Measurements from ENCODE around the gene APH1A. TPM values are rescaled to one million over a fixed set of nuclear protein-coding genes. Genes with fewer than 3 reads are reported as not detected.

Gene APH1A
- total and polyA plus RNA-seq, 2 experiments from 2014 or later, result 52.1 to 148 TPM

GRCh38 chr1:150271291-150271959 is 2.6 kb upstream of the APH1A start:
- no peak for DNase-seq (ENCODE audit: low spot score)

GRCh38 chr1:150269451-150269850 is 635 bp upstream of the APH1A start:
- peaks cover 24% of the 10 kb centered on the region for H3K79me2 ChIP-seq
- peak overlapping the region; percentile 32 for H3K4me3 ChIP-seq
- H3K9me2 ChIP-seq (replicated peaks; ENCODE audit: insufficient read depth), result no peaks in the 10 kb centered on the region
- H4K20me1 ChIP-seq (ENCODE audit: insufficient read depth, poor library complexity, severe bottlenecking), result no peaks in the 10 kb centered on the region
- no peaks in the 10 kb centered on the region for H3K9me3 ChIP-seq (ENCODE audit: low read depth)
- WGBS (ENCODE audit: low lambda C conversion rate, missing lambda C conversion rate), result 30% methylated on average over 10 of the region's 10 CpGs
- H3K27ac ChIP-seq, result peak overlapping the region; percentile 84
- H2AFZ ChIP-seq, result peak overlapping the region; percentile 63
- peaks cover 19% of the 10 kb centered on the region for H3K4me1 ChIP-seq (ENCODE audit: insufficient read depth)
- H3K27me3 ChIP-seq, result no peaks in the 10 kb centered on the region
- no peak for DNase-seq (ENCODE audit: low spot score)
- peak overlapping the region; percentile 79 for H3K4me2 ChIP-seq
- TF ChIP-seq CTCF (IDR thresholded peaks at IDR 0.05; ENCODE audit: poor library complexity) (no peak), EZH2phosphoT487 (IDR thresholded peaks at IDR 0.05; ENCODE audit: low read depth, severe bottlenecking, unreplicated experiment) (no peak), EZH2 (IDR thresholded peaks at IDR 0.05; ENCODE audit: borderline replicate concordance) (no peak)
- no peaks in the 10 kb centered on the region for H3K36me3 ChIP-seq (replicated peaks; ENCODE audit: insufficient read depth, low read depth)

More at GRCh38 chr1:150271291-150271959, 2.6 kb upstream of the APH1A start:
- no peak overlapping the region for H2AFZ ChIP-seq
- no peak for TF ChIP-seq EZH2phosphoT487 (IDR thresholded peaks at IDR 0.05; ENCODE audit: low read depth, severe bottlenecking, unreplicated experiment)
- TF ChIP-seq CTCF (IDR thresholded peaks at IDR 0.05; ENCODE audit: poor library complexity), result no peak
- TF ChIP-seq EZH2 (IDR thresholded peaks at IDR 0.05; ENCODE audit: borderline replicate concordance), result no peak
- H3K9me3 ChIP-seq (ENCODE audit: low read depth), result no peaks in the 10 kb centered on the region
- H3K36me3 ChIP-seq (replicated peaks; ENCODE audit: insufficient read depth, low read depth), result no peaks in the 10 kb centered on the region
- H3K27ac ChIP-seq, result peak overlapping the region; percentile 89
- no peaks in the 10 kb centered on the region for H3K9me2 ChIP-seq (replicated peaks; ENCODE audit: insufficient read depth)
- no peaks in the 10 kb centered on the region for H3K27me3 ChIP-seq
- H3K4me2 ChIP-seq, result no peak overlapping the region
- peaks cover 23% of the 10 kb centered on the region for H3K79me2 ChIP-seq
- H3K4me3 ChIP-seq, result no peak overlapping the region
- no peaks in the 10 kb centered on the region for H4K20me1 ChIP-seq (ENCODE audit: insufficient read depth, poor library complexity, severe bottlenecking)
- 94% methylated on average over 7 of the region's 7 CpGs for WGBS (ENCODE audit: low lambda C conversion rate, missing lambda C conversion rate)
- peaks cover 19% of the 10 kb centered on the region for H3K4me1 ChIP-seq (ENCODE audit: insufficient read depth)

GRCh38 chr1:150268340-150268704 is 494 bp downstream of the APH1A start:
- H3K4me1 ChIP-seq (ENCODE audit: insufficient read depth), result peaks cover 19% of the 10 kb centered on the region
- DNase-seq (ENCODE audit: low spot score), result peak; percentile 77
- H3K36me3 ChIP-seq (replicated peaks; ENCODE audit: insufficient read depth, low read depth), result no peaks in the 10 kb centered on the region
- H4K20me1 ChIP-seq (ENCODE audit: insufficient read depth, poor library complexity, severe bottlenecking), result no peaks in the 10 kb centered on the region
- H3K27me3 ChIP-seq, result no peaks in the 10 kb centered on the region
- peak overlapping the region; percentile 70 for H2AFZ ChIP-seq
- no peak for TF ChIP-seq EZH2phosphoT487 (IDR thresholded peaks at IDR 0.05; ENCODE audit: low read depth, severe bottlenecking, unreplicated experiment)
- no peak for TF ChIP-seq CTCF (IDR thresholded peaks at IDR 0.05; ENCODE audit: poor library complexity)
- no peak for TF ChIP-seq EZH2 (IDR thresholded peaks at IDR 0.05; ENCODE audit: borderline replicate concordance)
- peak overlapping the region; percentile 58 for H3K4me3 ChIP-seq
- H3K9me3 ChIP-seq (ENCODE audit: low read depth), result no peaks in the 10 kb centered on the region
- under 1% methylated on average over 21 of the region's 21 CpGs for WGBS (ENCODE audit: low lambda C conversion rate, missing lambda C conversion rate)
- peaks cover 24% of the 10 kb centered on the region for H3K79me2 ChIP-seq
- H3K27ac ChIP-seq, result peak overlapping the region; percentile 95
- H3K4me2 ChIP-seq, result peak overlapping the region; percentile 93
- H3K9me2 ChIP-seq (replicated peaks; ENCODE audit: insufficient read depth), result no peaks in the 10 kb centered on the region
